ENCODE results near the gene LMAN1L. TPM values are rescaled to one million over a fixed set of nuclear protein-coding genes. Genes with fewer than 3 reads are reported as not detected.

Gene LMAN1L
- total RNA-seq, 4 donors from 2014 or later: 0.66 TPM; not detected in 3

- H3K9me3 ChIP-seq: no peaks in the 10 kb centered on the region
- peaks cover 14 to 32% (median 23%) of the 10 kb centered on the region in 4 donors for H3K4me1 ChIP-seq
- no peak overlapping the region for H3K4me3 ChIP-seq
- intact Hi-C loops (cut with DNase I): no loop called here
- no peak for TF ChIP-seq EP300 (IDR thresholded peaks at IDR 0.05)
- TF ChIP-seq POLR2AphosphoS5 (IDR thresholded peaks at IDR 0.05): no peak
- TF ChIP-seq, protein P1, sequence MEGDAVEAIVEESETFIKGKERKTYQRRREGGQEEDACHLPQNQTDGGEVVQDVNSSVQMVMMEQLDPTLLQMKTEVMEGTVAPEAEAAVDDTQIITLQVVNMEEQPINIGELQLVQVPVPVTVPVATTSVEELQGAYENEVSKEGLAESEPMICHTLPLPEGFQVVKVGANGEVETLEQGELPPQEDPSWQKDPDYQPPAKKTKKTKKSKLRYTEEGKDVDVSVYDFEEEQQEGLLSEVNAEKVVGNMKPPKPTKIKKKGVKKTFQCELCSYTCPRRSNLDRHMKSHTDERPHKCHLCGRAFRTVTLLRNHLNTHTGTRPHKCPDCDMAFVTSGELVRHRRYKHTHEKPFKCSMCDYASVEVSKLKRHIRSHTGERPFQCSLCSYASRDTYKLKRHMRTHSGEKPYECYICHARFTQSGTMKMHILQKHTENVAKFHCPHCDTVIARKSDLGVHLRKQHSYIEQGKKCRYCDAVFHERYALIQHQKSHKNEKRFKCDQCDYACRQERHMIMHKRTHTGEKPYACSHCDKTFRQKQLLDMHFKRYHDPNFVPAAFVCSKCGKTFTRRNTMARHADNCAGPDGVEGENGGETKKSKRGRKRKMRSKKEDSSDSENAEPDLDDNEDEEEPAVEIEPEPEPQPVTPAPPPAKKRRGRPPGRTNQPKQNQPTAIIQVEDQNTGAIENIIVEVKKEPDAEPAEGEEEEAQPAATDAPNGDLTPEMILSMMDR (IDR thresholded peaks at IDR 0.05): no peak
- no peak for TF ChIP-seq POLR2A (IDR thresholded peaks at IDR 0.05; ENCODE audit: low read depth)
- no peaks in the 10 kb centered on the region for H3K27me3 ChIP-seq
- 76% methylated on average over 5 of the region's 5 CpGs for WGBS
- DNase-seq (ENCODE audit: extremely low spot score): no peak
- no peak overlapping the region for H3K27ac ChIP-seq (replicated peaks in 1 of 4)
- no peaks in the 10 kb centered on the region for H3K36me3 ChIP-seq
Measured at GRCh38 chr15:74775132-74775562, 37.5 kb upstream of the LMAN1L start.

DNA sequence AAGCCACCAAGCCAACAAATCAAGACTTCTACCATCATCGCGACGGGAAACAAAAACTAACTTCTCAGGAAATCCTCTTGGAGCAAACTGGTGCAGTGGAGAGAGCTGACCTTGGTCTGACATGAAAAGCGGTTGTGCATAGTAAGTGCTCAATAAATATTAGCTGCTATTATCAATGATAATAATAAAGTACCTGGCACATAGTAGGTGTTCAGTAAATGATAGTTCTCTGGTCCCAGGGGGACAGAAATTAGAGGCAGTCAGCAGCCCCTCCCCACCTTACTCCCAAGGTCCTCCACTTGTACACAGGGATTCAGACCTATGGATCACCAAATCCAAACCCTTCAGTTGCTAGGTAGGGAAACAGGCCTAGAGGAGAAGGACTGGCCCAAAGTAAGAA, 36.7 kb upstream of the LMAN1L start:
- Histone ChIP-seq H3K27ac (replicated peaks in 1 of 4) (no peak overlapping the region), H3K4me3 (no peak overlapping the region), H3K27me3 (no peaks in the 10 kb centered on the region), H3K9me3 (no peaks in the 10 kb centered on the region), H3K36me3 (no peaks in the 10 kb centered on the region), H3K4me1 (peaks cover 14 to 33% (median 28%) of the 10 kb centered on the region in 4 donors)
- TF ChIP-seq POLR2AphosphoS5 (IDR thresholded peaks at IDR 0.05) (no peak), EP300 (IDR thresholded peaks at IDR 0.05) (no peak), POLR2A (IDR thresholded peaks at IDR 0.05; ENCODE audit: low read depth) (no peak)
- TF ChIP-seq, protein P1 (IDR thresholded peaks at IDR 0.05): no peak
- intact Hi-C loops (cut with DNase I): no loop called here
- 100% methylated on average over 4 of the region's 4 CpGs for WGBS
- no peak for DNase-seq (ENCODE audit: extremely low spot score)

- intact Hi-C loops (cut with DNase I): no loop called here
- TF ChIP-seq, protein P1 (IDR thresholded peaks at IDR 0.05): no peak
- no peak for TF ChIP-seq POLR2A (IDR thresholded peaks at IDR 0.05; ENCODE audit: low read depth)
- no peak for TF ChIP-seq POLR2AphosphoS5 (IDR thresholded peaks at IDR 0.05)
- TF ChIP-seq EP300 (IDR thresholded peaks at IDR 0.05): no peak
- H3K27me3 ChIP-seq: no peaks in the 10 kb centered on the region
- no peaks in the 10 kb centered on the region for H3K9me3 ChIP-seq
- WGBS: 24% methylated on average over 13 of the region's 13 CpGs
- no peak for DNase-seq (ENCODE audit: extremely low spot score)
- H3K36me3 ChIP-seq: no peaks in the 10 kb centered on the region
- no peak overlapping the region for H3K4me3 ChIP-seq
- H3K27ac ChIP-seq (replicated peaks in 1 of 4): peak overlapping the region in 2 of 4 donors; percentile 39 to 42
- H3K4me1 ChIP-seq: peaks cover 18 to 33% (median 33%) of the 10 kb centered on the region in 4 donors
Measured at GRCh38 chr15:74776821-74777768, 35.5 kb upstream of the LMAN1L start.

GRCh38 chr15:74777769-74778598, 34.7 kb upstream of the LMAN1L start:
- peaks cover 19 to 40% (median 39%) of the 10 kb centered on the region in 4 donors for H3K4me1 ChIP-seq
- H3K9me3 ChIP-seq: no peaks in the 10 kb centered on the region
- H3K36me3 ChIP-seq: no peaks in the 10 kb centered on the region
- 87% methylated on average over 6 of the region's 6 CpGs for WGBS
- peak overlapping the region in 1 of 4 donors; percentile 12 for H3K27ac ChIP-seq (replicated peaks in 1 of 4)
- no peak for TF ChIP-seq POLR2A (IDR thresholded peaks at IDR 0.05; ENCODE audit: low read depth)
- TF ChIP-seq, protein P1 (IDR thresholded peaks at IDR 0.05): no peak
- H3K27me3 ChIP-seq: no peaks in the 10 kb centered on the region
- intact Hi-C loops (cut with DNase I): no loop called here
- no peak for DNase-seq (ENCODE audit: extremely low spot score)
- no peak overlapping the region for H3K4me3 ChIP-seq
